MCF 10A (cell line): ENCODE measurements around the gene DOK6. TPM values are rescaled to one million over a fixed set of nuclear protein-coding genes. Genes with fewer than 3 reads are reported as not detected.

Source experiments
- BruUV-seq: library from RNA; stranded (reverse); fragments of 400-500 nt; replicated peaks from 2 replicates; lab custom pipeline; 2021; lab: Mats Ljungman, UMichigan
- CTCF ChIA-PET: fragments of 300-600 bp; sonication (Branson Sonifier 250); formaldehyde crosslinking; extraction: SDS; loops from one replicate; lab custom pipeline; 2021; ENCODE audit warnings: antibody characterized with exemption, inconsistent platforms; lab: Yijun Ruan, JAX
- POLR2A ChIA-PET: fragments of 300-600, 350-650 bp; sonication (Branson Sonifier 250); formaldehyde crosslinking; extraction: SDS; loops from one replicate; lab custom pipeline; 2020; ENCODE audit warnings: antibody characterized with exemption, inconsistent platforms; lab: Yijun Ruan, JAX
- DNase-seq: peaks from one replicate; pipeline ENCODE4 v3.0.0-alpha.2; 2018; ENCODE audit not compliant: unreplicated experiment
- H3K27ac Mint-ChIP-seq: one replicate; pipeline ENCODE4 v1.8.0; 2022; ENCODE audit warnings: mild to moderate bottlenecking, low read depth, mixed read lengths; ENCODE audit not compliant: unreplicated experiment
- H3K27me3 Mint-ChIP-seq: one replicate; pipeline ENCODE4 v1.8.0; 2022; ENCODE audit warnings: mixed read lengths; ENCODE audit not compliant: insufficient read depth, unreplicated experiment
- H3K36me3 Mint-ChIP-seq: one replicate; pipeline ENCODE4 v1.8.0; 2022; ENCODE audit warnings: mild to moderate bottlenecking, moderate library complexity, mixed read lengths; ENCODE audit not compliant: insufficient read depth, unreplicated experiment
- H3K4me1 Mint-ChIP-seq: one replicate; pipeline ENCODE4 v1.8.0; 2022; ENCODE audit warnings: mixed read lengths; ENCODE audit not compliant: insufficient read depth, unreplicated experiment
- H3K4me3 Mint-ChIP-seq: one replicate; pipeline ENCODE4 v1.8.0; 2022; ENCODE audit warnings: mild to moderate bottlenecking, moderate library complexity, mixed read lengths; ENCODE audit not compliant: unreplicated experiment
- H3K9me3 Mint-ChIP-seq: one replicate; pipeline ENCODE4 v1.8.0; 2022; ENCODE audit warnings: mixed read lengths; ENCODE audit not compliant: unreplicated experiment
- intact Hi-C: fragments of 100-400 bp; cut with micrococcal nuclease; formaldehyde crosslinking; loops from 2 replicates; pipeline ENCODE4 v1.14.1; 2022
- total RNA-seq: library from RNA; stranded (reverse); gene quantifications from 2 replicates; pipeline ENCODE4 v1.2.3, GENCODE V29; 2022
- TF ChIP-seq, protein P1 (sequence below): fragments of 200-600 bp; IDR thresholded peaks from one replicate; pipeline ENCODE4 v1.8.0; 2022; ENCODE audit warnings: antibody characterized with exemption, mild to moderate bottlenecking; ENCODE audit not compliant: unreplicated experiment

Gene DOK6
- total RNA-seq, 1 experiment from 2014 or later, result not detected

DNA sequence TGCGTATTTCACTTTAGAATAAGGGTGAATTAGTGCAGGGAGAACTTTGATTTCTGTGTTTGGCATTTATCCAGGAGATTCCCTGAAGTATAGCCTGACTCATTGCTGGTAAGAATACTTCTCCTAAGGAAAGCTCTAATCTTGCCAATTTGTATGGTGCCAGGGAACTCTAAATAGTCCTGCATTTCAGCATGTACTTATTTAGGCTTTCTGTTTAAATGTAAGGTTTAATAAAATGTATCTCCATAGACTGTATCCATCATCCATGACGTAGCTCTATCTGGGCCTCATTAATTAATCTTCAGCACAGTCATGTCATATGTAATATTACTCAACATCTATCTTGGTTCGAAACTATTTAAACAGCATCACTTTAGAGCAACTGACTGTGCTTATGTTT is 127.7 kb downstream of the DOK6 start:
- TF ChIP-seq, protein P1, sequence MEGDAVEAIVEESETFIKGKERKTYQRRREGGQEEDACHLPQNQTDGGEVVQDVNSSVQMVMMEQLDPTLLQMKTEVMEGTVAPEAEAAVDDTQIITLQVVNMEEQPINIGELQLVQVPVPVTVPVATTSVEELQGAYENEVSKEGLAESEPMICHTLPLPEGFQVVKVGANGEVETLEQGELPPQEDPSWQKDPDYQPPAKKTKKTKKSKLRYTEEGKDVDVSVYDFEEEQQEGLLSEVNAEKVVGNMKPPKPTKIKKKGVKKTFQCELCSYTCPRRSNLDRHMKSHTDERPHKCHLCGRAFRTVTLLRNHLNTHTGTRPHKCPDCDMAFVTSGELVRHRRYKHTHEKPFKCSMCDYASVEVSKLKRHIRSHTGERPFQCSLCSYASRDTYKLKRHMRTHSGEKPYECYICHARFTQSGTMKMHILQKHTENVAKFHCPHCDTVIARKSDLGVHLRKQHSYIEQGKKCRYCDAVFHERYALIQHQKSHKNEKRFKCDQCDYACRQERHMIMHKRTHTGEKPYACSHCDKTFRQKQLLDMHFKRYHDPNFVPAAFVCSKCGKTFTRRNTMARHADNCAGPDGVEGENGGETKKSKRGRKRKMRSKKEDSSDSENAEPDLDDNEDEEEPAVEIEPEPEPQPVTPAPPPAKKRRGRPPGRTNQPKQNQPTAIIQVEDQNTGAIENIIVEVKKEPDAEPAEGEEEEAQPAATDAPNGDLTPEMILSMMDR, result no peak
- ChIA-PET POLR2A (interaction anchor here (0.6 kb wide), 1 partner anchor 24 kb away, joined by 3 read pairs; no protein-coding TSS in a partner anchor), CTCF (interaction anchor here (0.6 kb wide), 1 partner anchor 797 kb away, joined by 3 read pairs; no protein-coding TSS in a partner anchor)
- H3K9me3 Mint-ChIP-seq, result no peaks in the 10 kb centered on the region
- intact Hi-C loops, result no loop called here
- peak; percentile 31 for DNase-seq
- peaks cover 11% of the 10 kb centered on the region for H3K27me3 Mint-ChIP-seq
- no TSS peak for BruUV-seq
- H3K4me3 Mint-ChIP-seq, result no peak overlapping the region
- no peak overlapping the region for H3K27ac Mint-ChIP-seq
- peaks cover 6% of the 10 kb centered on the region for H3K4me1 Mint-ChIP-seq
- H3K36me3 Mint-ChIP-seq, result no peaks in the 10 kb centered on the region

DNA sequence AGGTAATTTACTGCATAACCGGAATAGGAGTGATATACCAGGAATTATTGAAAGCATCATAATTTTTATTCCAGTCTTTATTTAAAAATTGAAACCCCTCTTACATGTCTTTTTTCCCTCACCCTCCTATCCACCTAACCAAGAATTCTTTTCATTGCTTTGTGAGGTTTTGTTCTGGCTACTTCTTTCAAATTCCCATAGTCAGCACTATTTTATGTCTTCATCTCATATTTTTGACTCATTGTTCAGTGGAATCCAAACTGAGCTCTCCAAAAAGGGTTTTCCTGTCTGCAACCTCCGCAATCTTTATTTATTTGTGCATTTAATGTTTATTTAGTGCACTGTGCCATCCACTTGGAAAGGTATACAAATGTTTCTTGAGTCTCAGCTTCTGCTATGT is 128.5 kb downstream of the DOK6 start:
- Mint-ChIP-seq H3K27me3 (peaks cover 11% of the 10 kb centered on the region), H3K9me3 (no peaks in the 10 kb centered on the region), H3K27ac (no peak overlapping the region), H3K4me3 (no peak overlapping the region), H3K36me3 (no peaks in the 10 kb centered on the region), H3K4me1 (peaks cover 6% of the 10 kb centered on the region)
- TF ChIP-seq, protein P1, result no peak
- ChIA-PET CTCF (no interaction called here), POLR2A (no interaction called here)
- DNase-seq, result no peak
- intact Hi-C loops, result no loop called here
- BruUV-seq, result no TSS peak

DNA sequence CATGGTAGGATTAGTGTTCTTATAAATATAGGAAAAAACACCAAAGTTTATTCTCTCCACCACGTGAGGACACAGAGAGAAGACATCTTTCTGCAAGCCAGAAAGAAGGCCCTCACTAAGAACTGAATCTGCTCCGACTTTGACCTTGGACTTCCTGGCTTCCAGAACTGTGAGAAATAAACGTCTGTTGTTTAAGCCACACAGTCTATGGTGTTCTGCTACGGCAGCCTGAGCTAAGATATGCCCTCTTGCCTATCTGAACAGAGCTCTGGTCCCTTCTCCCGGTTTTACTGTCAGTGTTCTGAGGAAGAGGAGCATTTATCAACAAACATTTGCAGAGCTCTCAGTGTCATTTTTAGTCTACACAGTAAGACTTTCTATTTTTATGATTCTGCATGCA is 131.3 kb downstream of the DOK6 start:
- intact Hi-C loops, result no loop called here
- no TSS peak for BruUV-seq
- CTCF ChIA-PET, result interaction anchor here (0.6 kb wide), 1 partner anchor 128 kb away, joined by 3 read pairs; no protein-coding TSS in a partner anchor

DNA sequence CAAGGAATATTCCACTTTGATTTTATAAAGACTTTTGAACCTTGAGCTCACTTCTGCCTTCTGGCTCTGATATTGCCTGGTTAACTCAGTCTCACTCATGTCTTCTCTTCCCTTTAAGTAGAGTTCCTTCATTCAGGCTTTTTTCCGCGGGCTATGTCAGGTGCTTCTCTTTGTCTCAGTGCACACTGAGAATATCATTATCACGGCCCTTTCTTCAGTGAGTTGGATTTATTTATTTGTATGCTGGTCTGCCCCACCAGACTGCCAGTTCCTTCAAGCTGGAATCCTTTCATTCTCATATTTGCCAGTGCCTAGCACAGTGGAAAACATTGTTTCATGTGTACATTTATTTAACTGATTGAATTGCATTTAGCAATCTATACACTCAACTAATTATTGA is 136.5 kb downstream of the DOK6 start:
- no peak overlapping the region for H3K4me3 Mint-ChIP-seq
- TF ChIP-seq, protein P1, result no peak
- ChIA-PET POLR2A (no interaction called here), CTCF (no interaction called here)
- no peaks in the 10 kb centered on the region for H3K4me1 Mint-ChIP-seq
- H3K27ac Mint-ChIP-seq, result no peak overlapping the region
- H3K36me3 Mint-ChIP-seq, result no peaks in the 10 kb centered on the region
- H3K9me3 Mint-ChIP-seq, result no peaks in the 10 kb centered on the region
- no TSS peak for BruUV-seq
- intact Hi-C loops, result no loop called here
- DNase-seq, result no peak
- peaks cover 39% of the 10 kb centered on the region for H3K27me3 Mint-ChIP-seq

More for the DNA sequence above, 131.3 kb downstream of the DOK6 start:
- Mint-ChIP-seq H3K4me3 (no peak overlapping the region), H3K27ac (no peak overlapping the region), H3K9me3 (no peaks in the 10 kb centered on the region), H3K36me3 (no peaks in the 10 kb centered on the region), H3K27me3 (peaks cover 4% of the 10 kb centered on the region), H3K4me1 (peaks cover 6% of the 10 kb centered on the region)
- POLR2A ChIA-PET, result no interaction called here
- DNase-seq, result no peak
- TF ChIP-seq, protein P1, result no peak
